Fibroblast of the aortic adventitia (primary cell): Measurements from ENCODE around the gene RTN4. TPM values are rescaled to one million over a fixed set of nuclear protein-coding genes. Genes with fewer than 3 reads are reported as not detected.
"Not testable (repeated sequence)": the region's sequence is repeated elsewhere in the genome, so short reads cannot be mapped to it uniquely, and the experiment has no call there.

Experiments
- DNase-seq: peaks from one replicate; pipeline ENCODE4 v3.0.0-alpha.2; 2010; ENCODE audit warnings: low read depth
- H3K4me3 ChIP-seq: 2 replicates; pipeline ENCODE4 v1.5.1; 2011; ENCODE audit warnings: low read depth, mild to moderate bottlenecking, control low read depth, low read length, moderate library complexity
- CTCF ChIP-seq: IDR thresholded peaks from 2 replicates; pipeline ENCODE4 v1.5.1; 2011; ENCODE audit warnings: mild to moderate bottlenecking, low read length, control low read depth, inconsistent platforms; ENCODE audit not compliant: insufficient read depth
- total RNA-seq: library from RNA; depleted of rRNA; stranded (reverse); fragments of >200 nt; gene quantifications from 2 replicates; pipeline ENCODE4 v1.2.3, GENCODE V29; 2012; ENCODE audit warnings: low replicate concordance

The RTN4 gene
- total RNA-seq, 1 donor, result 357 TPM

- no peak overlapping the region for H3K4me3 ChIP-seq
- TF ChIP-seq CTCF, result no peak
- DNase-seq, result no peak
These were observed 35.1 kb upstream of the RTN4 start for GRCh38 chr2:55085113-55086040.

- DNase-seq, result no peak
- H3K4me3 ChIP-seq, result no peak overlapping the region
- no peak for TF ChIP-seq CTCF
These were observed 34.4 kb upstream of the RTN4 start for GRCh38 chr2:55084641-55085040.

GRCh38 chr2:55080204-55080738 lies 30.0 kb upstream of the RTN4 start:
- no peak for TF ChIP-seq CTCF
- no peak overlapping the region for H3K4me3 ChIP-seq
- no peak for DNase-seq

GRCh38 chr2:55078956-55079355 lies 28.7 kb upstream of the RTN4 start:
- no peak for DNase-seq
- TF ChIP-seq CTCF, result no peak
- H3K4me3 ChIP-seq, result no peak overlapping the region

- no peak overlapping the region for H3K4me3 ChIP-seq
- TF ChIP-seq CTCF, result no peak
- no peak for DNase-seq
These were observed 26.5 kb upstream of the RTN4 start for GRCh38 chr2:55076721-55077120.

- not testable (repeated sequence) for H3K4me3 ChIP-seq, DNase-seq
These were observed 25.8 kb upstream of the RTN4 start for GRCh38 chr2:55076019-55076418.
